ENCODE measurements around the gene OR2K2. TPM values are rescaled to one million over a fixed set of nuclear protein-coding genes. Genes with fewer than 3 reads are reported as not detected.
"Not testable (repeated sequence)": the region's sequence is repeated elsewhere in the genome, so short reads cannot be mapped to it uniquely, and the experiment has no call there.

OR2K2 gene
- total RNA-seq, 2 experiments from 2014 or later = not detected

DNA sequence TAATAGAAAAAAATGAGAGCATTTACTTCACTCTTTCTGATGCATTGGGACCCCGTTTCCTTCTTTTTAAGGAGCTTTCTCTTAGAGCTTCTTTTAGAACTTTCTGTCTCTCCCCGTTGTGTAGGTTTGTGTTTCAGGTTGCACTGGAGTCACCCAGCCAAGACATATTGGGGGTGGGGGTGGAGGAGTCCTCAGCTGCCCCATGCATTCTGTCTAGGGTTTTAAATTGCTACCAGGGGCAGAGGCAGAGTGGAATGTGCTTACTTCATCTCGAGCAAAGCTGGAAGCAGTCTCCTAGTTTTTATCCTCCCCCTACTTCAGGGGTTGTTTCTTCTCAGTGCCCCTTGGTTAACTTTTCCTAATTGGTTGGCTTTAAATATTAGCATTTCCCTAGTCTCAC, 9.4 kb downstream of the OR2K2 start:
- CTCF ChIA-PET = interaction anchor here (0.6 kb wide), 1 partner anchor 1136 kb away, joined by 3 read pairs; no protein-coding TSS in a partner anchor
- no peaks in the 10 kb centered on the region for H3K36me3 Mint-ChIP-seq (ENCODE audit: low read depth)
- no peak overlapping the region for H3K4me3 Mint-ChIP-seq
- H3K27ac Mint-ChIP-seq = no peak overlapping the region
- H3K4me1 Mint-ChIP-seq (ENCODE audit: low read depth) = no peaks in the 10 kb centered on the region
- H3K9me3 Mint-ChIP-seq = no peaks in the 10 kb centered on the region
- peaks cover 16% of the 10 kb centered on the region for H3K27me3 Mint-ChIP-seq (ENCODE audit: low read depth)
- no peak for DNase-seq
- intact Hi-C loops (cut with micrococcal nuclease) = no loop called here

DNA sequence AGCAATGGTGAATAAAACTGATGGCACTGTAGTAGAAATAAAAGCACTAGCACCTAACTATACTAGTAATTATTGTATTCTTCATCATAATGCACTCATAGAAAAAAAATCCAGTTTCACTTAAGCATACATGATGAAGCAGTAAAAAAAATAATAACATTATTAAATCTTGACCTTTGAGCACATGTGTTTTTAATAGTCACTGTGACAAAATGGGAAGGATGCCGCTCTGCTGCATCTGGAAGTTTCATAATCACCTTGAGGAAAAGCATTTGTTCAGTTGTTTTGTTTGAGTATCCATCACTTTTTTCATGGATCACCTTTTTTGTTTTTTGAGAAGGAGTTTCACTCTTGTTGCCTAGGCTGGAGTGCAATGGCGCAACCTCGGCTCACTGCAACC, 13.2 kb downstream of the OR2K2 start:
- H3K4me1 Mint-ChIP-seq (ENCODE audit: low read depth) = no peaks in the 10 kb centered on the region
- no peaks in the 10 kb centered on the region for H3K36me3 Mint-ChIP-seq (ENCODE audit: low read depth)
- CTCF ChIA-PET = interaction anchor here (0.6 kb wide), 1 partner anchor 26 kb away, joined by 4 read pairs; no protein-coding TSS in a partner anchor
- H3K4me3 Mint-ChIP-seq = no peak overlapping the region
- H3K27me3 Mint-ChIP-seq (ENCODE audit: low read depth) = peaks cover 7% of the 10 kb centered on the region
- no peak for DNase-seq
- H3K27ac Mint-ChIP-seq = no peak overlapping the region
- no peaks in the 10 kb centered on the region for H3K9me3 Mint-ChIP-seq
- intact Hi-C loops (cut with micrococcal nuclease) = no loop called here

DNA sequence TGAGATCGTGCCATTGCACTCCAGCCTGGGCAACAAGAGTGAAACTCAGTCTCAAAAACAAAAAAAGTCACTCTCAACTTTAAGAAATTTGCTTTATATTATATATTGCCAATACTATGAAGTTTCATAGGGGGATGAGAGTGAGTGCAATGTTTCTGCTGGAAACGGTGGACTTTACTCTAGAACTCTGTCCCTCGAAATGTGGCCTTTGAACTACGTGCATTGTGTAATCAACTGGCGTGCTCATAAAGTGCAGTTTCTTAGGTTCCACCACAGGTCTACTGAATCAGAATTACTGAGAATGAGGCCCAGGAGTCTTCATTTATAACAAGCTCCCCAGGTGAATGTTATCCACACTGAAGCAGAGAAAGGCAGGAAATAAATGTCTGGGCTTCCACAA, 24.1 kb downstream of the OR2K2 start:
- Mint-ChIP-seq H3K27ac (no peak overlapping the region), H3K36me3 (ENCODE audit: low read depth) (no peaks in the 10 kb centered on the region), H3K27me3 (ENCODE audit: low read depth) (no peaks in the 10 kb centered on the region), H3K4me3 (no peak overlapping the region), H3K4me1 (ENCODE audit: low read depth) (no peaks in the 10 kb centered on the region), H3K9me3 (no peaks in the 10 kb centered on the region)
- intact Hi-C loops (cut with micrococcal nuclease) = no loop called here
- CTCF ChIA-PET = no interaction called here
- DNase-seq = no peak

DNA sequence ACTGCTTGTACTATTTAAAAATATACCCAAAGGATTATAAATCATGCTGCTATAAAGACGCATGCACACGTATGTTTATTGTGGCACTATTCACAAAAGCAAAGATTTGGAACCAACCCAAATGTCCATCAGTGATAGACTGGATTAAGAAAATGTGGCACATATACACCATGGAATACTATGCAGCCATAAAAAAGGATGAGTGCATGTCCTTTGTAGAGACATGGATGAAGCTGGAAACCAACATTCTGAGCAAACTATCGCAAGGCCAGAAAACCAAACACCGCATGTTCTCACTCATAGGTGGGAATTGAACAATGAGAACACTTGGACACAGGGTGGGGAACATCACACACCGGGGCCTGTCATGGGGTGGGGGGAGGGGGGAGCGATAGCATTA, 26.0 kb downstream of the OR2K2 start:
- CTCF ChIA-PET; H3K27ac Mint-ChIP-seq; H3K27me3 Mint-ChIP-seq (ENCODE audit: low read depth); H3K4me1 Mint-ChIP-seq (ENCODE audit: low read depth); DNase-seq; H3K4me3 Mint-ChIP-seq; intact Hi-C loops (cut with micrococcal nuclease); H3K9me3 Mint-ChIP-seq; H3K36me3 Mint-ChIP-seq (ENCODE audit: low read depth): not testable (repeated sequence)

DNA sequence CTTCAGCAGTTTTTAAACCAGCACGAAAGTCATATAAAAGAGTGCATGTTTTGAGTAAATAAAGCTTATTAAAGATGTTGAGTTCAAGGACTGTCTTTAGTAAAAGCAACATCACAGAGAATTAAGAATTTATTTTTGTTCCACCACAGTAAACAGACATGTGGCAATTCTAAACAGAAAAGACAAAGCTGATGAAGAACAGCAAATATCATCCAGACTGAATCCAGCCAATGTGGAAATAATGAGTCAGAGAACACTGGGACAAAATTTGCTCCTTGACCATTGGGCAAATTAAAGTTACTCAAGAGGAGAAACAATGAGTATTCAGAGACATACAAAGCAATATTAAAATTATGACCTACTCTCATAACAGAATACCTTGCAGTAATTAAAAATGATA, 28.8 kb downstream of the OR2K2 start:
- peaks cover 2% of the 10 kb centered on the region for H3K9me3 Mint-ChIP-seq
- H3K36me3 Mint-ChIP-seq (ENCODE audit: low read depth) = no peaks in the 10 kb centered on the region
- H3K4me1 Mint-ChIP-seq (ENCODE audit: low read depth) = no peaks in the 10 kb centered on the region

DNA sequence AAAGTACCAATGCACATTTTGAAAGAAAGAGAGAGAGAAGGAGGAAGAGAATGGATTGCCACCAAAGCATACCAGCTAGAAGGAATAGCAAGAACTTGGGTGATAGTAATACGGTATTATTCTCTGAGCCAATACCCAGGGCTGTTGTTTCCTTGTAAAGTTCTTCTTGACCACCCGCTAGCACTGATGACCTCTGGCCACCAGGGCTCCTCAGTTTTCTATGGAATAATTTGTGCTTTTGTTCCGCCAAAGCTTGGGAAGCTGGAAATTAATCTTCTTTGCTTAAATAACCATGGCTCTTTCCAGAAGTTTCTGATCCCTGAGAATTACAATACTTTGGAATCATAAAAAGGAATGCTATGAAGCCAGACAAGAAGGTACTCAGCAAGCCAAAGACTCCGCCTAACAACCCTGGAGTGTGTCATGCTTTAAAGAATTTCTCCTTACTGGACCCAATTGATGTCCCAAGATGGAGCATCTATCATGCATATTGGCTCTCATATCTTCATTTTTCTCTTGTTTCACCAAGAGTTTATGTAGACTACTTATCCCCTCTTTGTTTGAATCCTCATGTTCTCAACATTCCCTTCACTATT, 29.8 kb downstream of the OR2K2 start:
- DNase-seq = no peak
- no peaks in the 10 kb centered on the region for H3K36me3 Mint-ChIP-seq (ENCODE audit: low read depth)
- H3K4me1 Mint-ChIP-seq (ENCODE audit: low read depth) = no peaks in the 10 kb centered on the region
- H3K27me3 Mint-ChIP-seq (ENCODE audit: low read depth) = peaks cover under 1% of the 10 kb centered on the region
- no peak overlapping the region for H3K4me3 Mint-ChIP-seq
- no peak overlapping the region for H3K27ac Mint-ChIP-seq
- peaks cover 2% of the 10 kb centered on the region for H3K9me3 Mint-ChIP-seq
- CTCF ChIA-PET = no interaction called here
- intact Hi-C loops (cut with micrococcal nuclease) = no loop called here

More for the DNA sequence above, 28.8 kb downstream of the OR2K2 start:
- CTCF ChIA-PET = no interaction called here
- H3K27ac Mint-ChIP-seq = no peak overlapping the region
- no peak for DNase-seq
- H3K27me3 Mint-ChIP-seq (ENCODE audit: low read depth) = no peaks in the 10 kb centered on the region
- intact Hi-C loops (cut with micrococcal nuclease) = no loop called here
- H3K4me3 Mint-ChIP-seq = no peak overlapping the region

DNA sequence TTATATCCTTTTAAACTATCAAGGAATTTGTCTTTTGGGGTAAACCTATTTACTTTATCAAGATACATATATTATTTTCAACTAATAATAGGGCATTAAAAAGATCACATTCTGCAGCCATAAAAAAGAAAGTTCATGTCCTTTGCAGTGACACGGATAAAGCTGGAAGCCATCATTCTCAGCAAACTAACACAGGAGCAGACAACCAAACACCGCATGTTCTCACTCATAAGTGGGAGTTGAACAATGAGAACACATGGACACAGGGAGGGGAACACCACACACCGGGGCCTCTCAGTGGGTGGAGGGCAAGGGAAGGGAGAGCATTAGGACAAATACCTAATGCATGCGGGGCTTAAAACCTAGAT, 30.4 kb downstream of the OR2K2 start:
- H3K4me3 Mint-ChIP-seq; H3K27ac Mint-ChIP-seq; H3K4me1 Mint-ChIP-seq (ENCODE audit: low read depth); H3K36me3 Mint-ChIP-seq (ENCODE audit: low read depth); H3K9me3 Mint-ChIP-seq; H3K27me3 Mint-ChIP-seq (ENCODE audit: low read depth); DNase-seq; CTCF ChIA-PET: not testable (repeated sequence)
- intact Hi-C loops (cut with micrococcal nuclease) = loop anchor here (1.0 to 5.0 kb wide), 5 partner anchors 262 to 1116 kb away; partner anchors contain the start of gene LPAR1

DNA sequence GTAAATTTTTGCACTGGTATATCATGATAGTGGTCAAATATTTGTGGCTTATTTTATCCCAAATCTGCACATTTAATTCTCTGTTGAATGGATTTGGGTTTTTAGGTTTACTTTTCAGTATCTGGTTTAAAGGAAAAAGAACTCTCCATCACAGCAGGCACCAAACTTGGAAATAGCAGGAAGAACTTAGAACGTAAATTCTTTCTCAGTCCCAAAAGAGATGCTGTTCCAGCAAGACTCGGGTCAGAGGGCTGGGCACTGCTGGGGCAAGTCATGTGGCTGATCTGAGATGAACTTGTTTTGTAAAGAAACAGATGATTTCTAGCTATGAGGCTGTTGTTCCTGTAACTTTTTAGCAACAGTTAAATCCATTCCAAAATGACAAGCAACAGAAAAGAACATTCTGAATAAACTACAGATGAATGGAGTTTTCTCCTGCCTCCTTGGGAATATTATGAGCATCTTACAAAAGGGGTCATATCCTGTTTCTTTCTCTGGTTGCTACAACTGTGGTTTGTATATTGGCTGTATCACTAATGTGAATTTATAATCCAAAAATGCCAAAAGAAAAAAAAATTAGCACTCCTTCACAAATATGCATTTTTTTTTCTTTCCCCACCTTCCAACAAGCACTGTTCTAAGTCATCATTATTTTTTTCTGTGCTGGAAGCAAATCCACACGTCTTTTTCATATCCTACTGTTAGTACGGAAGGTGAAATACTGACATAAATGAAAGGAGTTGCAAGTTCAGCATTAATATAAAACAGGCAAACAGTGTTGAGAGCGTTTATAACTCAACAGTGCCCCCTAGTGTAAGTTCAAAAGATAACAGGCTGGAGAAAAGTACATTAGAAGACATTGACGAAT, 31.1 kb downstream of the OR2K2 start:
- intact Hi-C loops (cut with micrococcal nuclease) = loop anchor here (1.0 to 5.0 kb wide), 5 partner anchors 262 to 1116 kb away; partner anchors contain the start of gene LPAR1
- Mint-ChIP-seq H3K4me1 (ENCODE audit: low read depth) (no peaks in the 10 kb centered on the region), H3K36me3 (ENCODE audit: low read depth) (no peaks in the 10 kb centered on the region), H3K4me3 (no peak overlapping the region), H3K27me3 (ENCODE audit: low read depth) (peaks cover 3% of the 10 kb centered on the region), H3K27ac (no peak overlapping the region), H3K9me3 (peaks cover 2% of the 10 kb centered on the region)
- CTCF ChIA-PET = interaction anchor here (0.7 kb wide), 1 partner anchor 15 kb away, joined by 4 read pairs; no protein-coding TSS in a partner anchor
- no peak for DNase-seq

DNA sequence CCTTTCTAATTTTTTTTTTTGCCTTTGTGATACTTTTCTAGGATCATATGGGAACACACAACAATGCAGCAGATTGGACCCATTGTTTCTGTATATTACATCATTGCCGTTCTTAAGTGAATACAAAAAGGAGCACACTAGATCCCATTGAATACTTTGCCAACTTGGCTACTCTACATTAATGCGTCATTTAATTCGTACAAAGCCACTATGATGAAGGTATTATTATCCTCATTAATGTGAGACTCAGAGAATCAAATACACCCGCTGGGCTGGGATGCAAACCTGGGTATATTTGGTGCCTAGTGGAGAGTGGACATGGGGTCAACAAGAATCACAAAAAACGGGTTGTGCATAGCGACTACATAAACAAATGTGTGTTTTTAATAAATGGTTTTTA, 31.9 kb downstream of the OR2K2 start:
- H3K27me3 Mint-ChIP-seq (ENCODE audit: low read depth) = peaks cover 3% of the 10 kb centered on the region

DNA sequence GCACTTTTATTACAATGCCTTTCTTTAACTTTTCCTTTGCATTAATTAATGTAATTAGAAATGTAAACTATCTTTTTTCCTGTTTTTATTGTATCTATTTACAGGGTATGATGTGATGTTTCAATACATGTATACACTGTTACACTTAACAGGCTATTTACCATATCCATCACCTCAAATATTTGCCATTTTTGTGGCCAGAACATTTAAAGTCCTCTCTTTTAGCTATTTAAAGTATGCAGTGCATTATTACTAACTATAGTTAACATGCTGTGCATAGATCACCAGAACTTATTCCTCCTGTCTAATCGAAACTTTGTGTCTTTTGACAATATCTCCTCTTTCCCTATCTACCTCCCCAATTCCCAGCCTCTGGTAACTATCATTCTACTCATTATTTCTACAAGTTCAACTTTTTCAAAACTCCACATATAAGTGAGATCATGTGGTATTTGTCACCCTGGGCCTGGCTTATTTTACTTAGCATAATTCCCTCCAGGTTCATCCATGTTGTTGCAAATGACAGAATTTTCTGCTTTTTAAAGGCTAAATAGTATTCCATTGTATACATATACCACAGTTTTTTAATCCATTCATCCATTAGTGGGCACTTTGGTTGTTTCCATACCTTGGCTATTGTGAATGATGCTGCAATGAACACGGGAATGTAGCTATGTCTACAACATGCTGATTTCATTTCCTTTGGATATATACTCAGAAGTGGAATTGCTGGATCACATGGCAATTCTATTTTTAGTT, 32.8 kb downstream of the OR2K2 start:
- Mint-ChIP-seq H3K9me3 (peaks cover 2% of the 10 kb centered on the region), H3K36me3 (ENCODE audit: low read depth) (no peaks in the 10 kb centered on the region), H3K27ac (no peak overlapping the region), H3K4me1 (ENCODE audit: low read depth) (no peaks in the 10 kb centered on the region), H3K4me3 (no peak overlapping the region), H3K27me3 (ENCODE audit: low read depth) (peaks cover 3% of the 10 kb centered on the region)
- CTCF ChIA-PET = interaction anchor here (0.7 kb wide), 2 partner anchors 31 to 778 kb away, joined by 3 to 5 read pairs; no protein-coding TSS in a partner anchor
- no peak for DNase-seq
- intact Hi-C loops (cut with micrococcal nuclease) = loop anchor here (5.0 kb wide), 4 partner anchors 260 to 870 kb away; partner anchors contain the start of gene LPAR1

More for the DNA sequence above, 31.9 kb downstream of the OR2K2 start:
- no peaks in the 10 kb centered on the region for H3K4me1 Mint-ChIP-seq (ENCODE audit: low read depth)
- H3K4me3 Mint-ChIP-seq = no peak overlapping the region
- no peak overlapping the region for H3K27ac Mint-ChIP-seq
- H3K9me3 Mint-ChIP-seq = peaks cover 2% of the 10 kb centered on the region
- CTCF ChIA-PET = interaction anchor here (0.7 kb wide), 2 partner anchors 30 to 777 kb away, joined by 3 to 5 read pairs; no protein-coding TSS in a partner anchor
- intact Hi-C loops (cut with micrococcal nuclease) = loop anchor here (5.0 kb wide), 4 partner anchors 261 to 871 kb away; partner anchors contain the start of gene LPAR1
- H3K36me3 Mint-ChIP-seq (ENCODE audit: low read depth) = no peaks in the 10 kb centered on the region
- no peak for DNase-seq

DNA sequence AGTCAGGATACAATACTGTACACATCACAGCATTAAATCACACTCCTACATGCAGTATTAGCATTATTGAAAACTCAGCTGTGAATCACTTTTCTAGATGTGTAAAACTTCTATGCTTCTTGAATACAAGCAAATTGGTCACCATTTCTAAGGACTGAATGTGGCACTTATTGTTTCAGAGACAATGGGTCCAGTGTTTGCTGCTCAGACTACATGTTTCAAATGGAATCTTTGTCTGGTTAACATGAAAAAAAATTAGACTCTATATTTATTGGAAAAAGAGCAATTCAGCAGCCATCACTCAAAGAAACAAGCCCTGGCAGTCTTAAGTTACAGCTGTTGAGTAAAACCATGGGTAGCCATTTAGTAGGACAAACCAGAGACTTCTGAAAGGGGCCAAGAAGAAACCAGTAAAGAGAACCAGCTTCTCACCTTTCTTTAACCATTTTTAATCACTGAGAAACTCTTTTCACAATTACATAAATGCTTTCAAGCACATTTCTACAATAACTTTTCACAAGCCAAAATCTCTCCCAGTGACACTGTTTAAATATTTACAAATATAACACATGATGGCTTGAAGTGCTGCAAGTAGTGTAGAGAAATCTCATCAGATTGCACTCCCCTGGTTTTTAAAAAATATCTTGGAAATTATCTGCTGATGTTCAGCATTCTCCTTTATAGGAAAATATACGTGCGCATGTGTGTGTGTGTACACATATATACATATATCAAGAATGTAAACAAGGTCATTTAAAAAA, 35.2 kb downstream of the OR2K2 start:
- Mint-ChIP-seq H3K4me1 (ENCODE audit: low read depth) (no peaks in the 10 kb centered on the region), H3K27ac (no peak overlapping the region), H3K9me3 (peaks cover 2% of the 10 kb centered on the region), H3K4me3 (no peak overlapping the region), H3K27me3 (ENCODE audit: low read depth) (peaks cover 3% of the 10 kb centered on the region), H3K36me3 (ENCODE audit: low read depth) (no peaks in the 10 kb centered on the region)
- DNase-seq = no peak
- intact Hi-C loops (cut with micrococcal nuclease) = loop anchor here (5.0 kb wide), 4 partner anchors 258 to 868 kb away; partner anchors contain the start of gene LPAR1
- CTCF ChIA-PET = no interaction called here
